Naive thymus-derived CD4-positive, alpha-beta T cell (primary cell): ENCODE results near the gene TTC39C. TPM values are rescaled to one million over a fixed set of nuclear protein-coding genes. Genes with fewer than 3 reads are reported as not detected.

Source experiments
- ATAC-seq: fragments of 150-1000 bp; cut with Tn5 transposase; 2 replicates; pipeline ENCODE4 v1.10.0; 2021; ENCODE audit warnings: mild to moderate bottlenecking, moderate library complexity
- CTCF ChIA-PET: fragments of 350-600 bp; sonication (Branson Sonifier 250); formaldehyde crosslinking; loops from one replicate; lab custom pipeline; 2021; ENCODE audit warnings: antibody characterized with exemption; lab: Charles Lee
- POLR2A ChIA-PET: fragments of 350-600 bp; sonication (Branson Sonifier 250); formaldehyde crosslinking; loops from one replicate; lab custom pipeline; 2021; ENCODE audit warnings: antibody characterized with exemption, inconsistent platforms; lab: Charles Lee
- DNase-seq, 9 donors: peaks; one replicate each; pipeline versions ENCODE4 v3.0.0 to v3.0.0-alpha.2; 2020 to 2022; ENCODE audit warnings: mixed read lengths in 1 of 9
- H3K27ac ChIP-seq: one replicate; pipeline ENCODE4 v1.7.0; 2013; ENCODE audit warnings: mild to moderate bottlenecking, low read depth, low read length, moderate library complexity
- H3K27me3 ChIP-seq, 2 donors: one replicate each; pipeline ENCODE4 v1.7.0; 2013; ENCODE audit warnings: low read length in 2 of 2, mild to moderate bottlenecking in 2 of 2, moderate library complexity in 2 of 2; ENCODE audit not compliant: control insufficient read depth in 2 of 2, insufficient read depth in 2 of 2
- H3K36me3 ChIP-seq, 3 experiments: 1 replicate in 2 of 3; 2 replicates in 1 of 3; pipeline ENCODE4 v1.7.0; 2013; ENCODE audit warnings: low read length in 3 of 3, mild to moderate bottlenecking in 3 of 3, moderate library complexity in 1 of 3; ENCODE audit not compliant: insufficient read depth in 3 of 3, control insufficient read depth in 2 of 3
- H3K4me1 ChIP-seq, 2 donors: one replicate each; pipeline ENCODE4 v1.7.0; 2013; ENCODE audit warnings: low read length in 2 of 2, mild to moderate bottlenecking in 2 of 2, moderate library complexity in 1 of 2; ENCODE audit not compliant: control insufficient read depth in 2 of 2, insufficient read depth in 2 of 2
- H3K4me3 ChIP-seq: 2 replicates; pipeline ENCODE4 v1.7.0; 2013; ENCODE audit warnings: mild to moderate bottlenecking, low read length
- H3K9me3 ChIP-seq, 3 experiments: 1 replicate in 2 of 3; 2 replicates in 1 of 3; pipeline ENCODE4 v1.7.0; 2013; ENCODE audit warnings: low read length in 3 of 3; ENCODE audit not compliant: control insufficient read depth in 2 of 3
- H3K27ac Mint-ChIP-seq, 9 donors: one replicate each; pipeline ENCODE4 v1.8.0; 2020 to 2022; ENCODE audit warnings: mixed read lengths in 9 of 9, mild to moderate bottlenecking in 8 of 9, moderate library complexity in 5 of 9, inconsistent platforms in 2 of 9
- H3K27me3 Mint-ChIP-seq, 5 donors: one replicate each; pipeline ENCODE4 v1.8.0; 2021 to 2022; ENCODE audit warnings: mixed read lengths in 5 of 5, mild to moderate bottlenecking in 1 of 5
- H3K36me3 Mint-ChIP-seq, 5 donors: one replicate each; pipeline ENCODE4 v1.8.0; 2020 to 2022; ENCODE audit warnings: mixed read lengths in 5 of 5, mild to moderate bottlenecking in 3 of 5, inconsistent platforms in 1 of 5
- H3K4me1 Mint-ChIP-seq, 7 donors: one replicate each; pipeline ENCODE4 v1.8.0; 2020 to 2022; ENCODE audit warnings: mixed read lengths in 7 of 7, mild to moderate bottlenecking in 3 of 7, inconsistent platforms in 1 of 7
- H3K4me3 Mint-ChIP-seq, 10 donors: one replicate each; pipeline ENCODE4 v1.8.0; 2020 to 2022; ENCODE audit warnings: mild to moderate bottlenecking in 10 of 10, mixed read lengths in 10 of 10, moderate library complexity in 6 of 10, inconsistent platforms in 2 of 10
- H3K9me3 Mint-ChIP-seq, 11 donors: one replicate each; pipeline ENCODE4 v1.8.0; 2020 to 2022; ENCODE audit warnings: mixed read lengths in 11 of 11, mild to moderate bottlenecking in 4 of 11, inconsistent platforms in 1 of 11, moderate library complexity in 1 of 11
- intact Hi-C, 2 donors: fragments of 100-400 bp; cut with micrococcal nuclease; formaldehyde crosslinking; loops; one replicate each; pipeline ENCODE4 v1.15.1; 2023
- polyA plus RNA-seq, 2 donors: library from polyadenylated mRNA; unstranded; fragments of 300-500 nt; fragmentation: Illumina TruSeq; gene quantifications; one replicate each; pipeline ENCODE4 v1.2.3, GENCODE V29; 2021
- total RNA-seq, 6 experiments: library from RNA in 5 of 6; stranded (reverse) in 5 of 6; gene quantifications; 1 replicate in 5 of 6; 2 replicates in 1 of 6; pipeline ENCODE4 v1.2.3 and lab custom pipeline; 2021 to 2026

TTC39C gene
- total and polyA plus RNA-seq, 7 experiments from 2014 or later = 51.4 to 98.8 (median 87.7) TPM

- H3K4me1 ChIP-seq = peaks cover 16 to 21% of the 10 kb centered on the region in 2 donors
- H3K9me3 ChIP-seq = no peaks in the 10 kb centered on the region
- Mint-ChIP-seq H3K9me3 (peaks cover 0 to 3% (median 0%) of the 10 kb centered on the region in 11 donors), H3K4me3 (no peak overlapping the region), H3K36me3 (peaks cover 19 to 43% (median 30%) of the 10 kb centered on the region in 5 donors), H3K4me1 (peaks cover 38 to 96% (median 88%) of the 10 kb centered on the region in 7 donors), H3K27me3 (no peaks in the 10 kb centered on the region), H3K27ac (peak overlapping the region in 5 of 9 donors; percentile 3 to 80 (median 58))
- ChIA-PET CTCF (no interaction called here), POLR2A (interaction anchor here (0.7 kb wide), 1 partner anchor 47 kb away, joined by 3 read pairs; no protein-coding TSS in a partner anchor)
- no peak for ATAC-seq
- DNase-seq = no peak
- peaks cover 4 to 37% (median 20%) of the 10 kb centered on the region in 3 experiments for H3K36me3 ChIP-seq
- H3K4me3 ChIP-seq = no peak overlapping the region
- H3K27ac ChIP-seq = no peak overlapping the region
- H3K27me3 ChIP-seq = no peaks in the 10 kb centered on the region
- intact Hi-C loops = loop anchor here in 1 of 2 donors (1.0 kb wide), 1 partner anchor 8 kb away; no protein-coding TSS in a partner anchor
Measured at GRCh38 chr18:24064391-24065100, 50.0 kb downstream of the TTC39C start.

DNA sequence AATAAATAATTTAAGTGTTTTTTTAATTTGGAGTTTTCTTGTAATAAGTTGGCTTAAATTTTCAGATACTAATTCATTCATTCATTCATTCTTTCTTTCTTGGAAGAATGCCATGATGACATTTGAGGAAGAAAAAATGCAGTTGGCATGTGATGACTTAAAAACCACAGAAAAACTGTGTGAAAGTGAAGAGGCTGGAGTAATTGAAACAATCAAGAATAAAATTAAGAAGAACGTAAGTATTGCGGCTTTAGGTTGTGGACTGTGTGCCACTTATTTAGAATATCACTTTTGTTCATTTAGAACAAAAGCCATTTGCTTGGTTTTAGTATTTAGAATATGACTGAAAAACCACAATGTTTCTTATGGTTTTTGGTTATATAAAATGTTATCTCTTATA, 51.4 kb downstream of the TTC39C start:
- H3K27ac Mint-ChIP-seq = peak overlapping the region in 3 of 9 donors; percentile 26 to 79 (median 37)
- intact Hi-C loops = no loop called here
- H3K4me3 Mint-ChIP-seq = no peak overlapping the region
- Histone ChIP-seq H3K9me3 (no peaks in the 10 kb centered on the region), H3K4me3 (no peak overlapping the region), H3K27me3 (no peaks in the 10 kb centered on the region), H3K36me3 (peaks cover 4 to 37% (median 24%) of the 10 kb centered on the region in 3 experiments), H3K4me1 (peaks cover 16 to 18% of the 10 kb centered on the region in 2 donors), H3K27ac (no peak overlapping the region)
- peaks cover 22 to 46% (median 26%) of the 10 kb centered on the region in 5 donors for H3K36me3 Mint-ChIP-seq
- ChIA-PET CTCF (no interaction called here), POLR2A (no interaction called here)
- no peak for DNase-seq
- H3K9me3 Mint-ChIP-seq = peaks cover 0 to 3% (median 0%) of the 10 kb centered on the region in 11 donors
- H3K4me1 Mint-ChIP-seq = peaks cover 33 to 91% (median 84%) of the 10 kb centered on the region in 7 donors
- H3K27me3 Mint-ChIP-seq = no peaks in the 10 kb centered on the region
- no peak for ATAC-seq

- ATAC-seq (no peak), DNase-seq (no peak)
- H3K4me3 ChIP-seq = no peak overlapping the region
- H3K4me1 ChIP-seq = peaks cover 3 to 9% of the 10 kb centered on the region in 2 donors
- Mint-ChIP-seq H3K27ac (peak overlapping the region in 2 of 9 donors; percentile 29 to 36), H3K27me3 (no peaks in the 10 kb centered on the region), H3K9me3 (peaks cover 0 to 3% (median 0%) of the 10 kb centered on the region in 11 donors), H3K36me3 (peaks cover 33 to 68% (median 35%) of the 10 kb centered on the region in 5 donors), H3K4me3 (no peak overlapping the region), H3K4me1 (peaks cover 24 to 73% (median 63%) of the 10 kb centered on the region in 7 donors)
- H3K9me3 ChIP-seq = no peaks in the 10 kb centered on the region
- no peaks in the 10 kb centered on the region for H3K27me3 ChIP-seq
- H3K27ac ChIP-seq = no peak overlapping the region
- ChIA-PET POLR2A (interaction anchor here (0.6 to 1.6 kb wide), 2 partner anchors 59 to 69 kb away, joined by 3 read pairs; no protein-coding TSS in a partner anchor), CTCF (interaction anchor here (0.6 kb wide), 1 partner anchor 19 kb away, joined by 4 read pairs; no protein-coding TSS in a partner anchor)
- intact Hi-C loops = no loop called here
- H3K36me3 ChIP-seq = peaks cover 4 to 60% (median 29%) of the 10 kb centered on the region in 3 experiments
Measured at GRCh38 chr18:24068945-24069693, 54.6 kb downstream of the TTC39C start.

DNA sequence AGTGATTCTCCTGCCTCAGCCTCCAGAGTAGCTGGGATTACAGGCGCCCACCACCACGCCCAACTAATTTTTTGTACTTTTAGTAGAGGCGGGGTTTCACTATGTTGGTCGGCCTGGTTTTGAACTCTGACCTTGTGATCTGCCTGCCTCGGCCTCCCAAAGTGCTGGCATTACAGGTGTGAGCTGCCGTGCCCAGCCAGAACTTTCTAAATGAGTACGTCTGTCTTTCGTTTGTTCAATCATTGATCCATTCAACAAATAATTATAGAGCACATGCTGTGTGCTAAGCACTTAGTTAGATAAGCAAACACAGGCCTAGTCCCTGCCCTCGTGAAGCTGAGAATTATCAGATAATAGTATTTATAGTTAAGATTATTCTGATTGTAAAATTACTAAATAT, 56.5 kb downstream of the TTC39C start:
- peaks cover 33 to 63% (median 43%) of the 10 kb centered on the region in 5 donors for H3K36me3 Mint-ChIP-seq
- Histone ChIP-seq H3K36me3 (peaks cover 4 to 49% (median 29%) of the 10 kb centered on the region in 3 experiments), H3K9me3 (no peaks in the 10 kb centered on the region), H3K4me3 (no peak overlapping the region), H3K27ac (no peak overlapping the region), H3K27me3 (no peaks in the 10 kb centered on the region), H3K4me1 (peaks cover 0 to 16% of the 10 kb centered on the region in 2 donors)
- peaks cover 22 to 69% (median 54%) of the 10 kb centered on the region in 7 donors for H3K4me1 Mint-ChIP-seq
- ChIA-PET POLR2A (interaction anchor here (0.8 kb wide), 1 partner anchor 10 kb away, joined by 3 read pairs; no protein-coding TSS in a partner anchor), CTCF (no interaction called here)
- no peak overlapping the region for H3K4me3 Mint-ChIP-seq
- DNase-seq (no peak), ATAC-seq (no peak)
- intact Hi-C loops = loop anchor here in 1 of 2 donors (5.0 kb wide), 1 partner anchor 54 kb away; no protein-coding TSS in a partner anchor
- no peak overlapping the region for H3K27ac Mint-ChIP-seq
- peaks cover 0 to 6% (median 0%) of the 10 kb centered on the region in 11 donors for H3K9me3 Mint-ChIP-seq
- no peaks in the 10 kb centered on the region for H3K27me3 Mint-ChIP-seq

DNA sequence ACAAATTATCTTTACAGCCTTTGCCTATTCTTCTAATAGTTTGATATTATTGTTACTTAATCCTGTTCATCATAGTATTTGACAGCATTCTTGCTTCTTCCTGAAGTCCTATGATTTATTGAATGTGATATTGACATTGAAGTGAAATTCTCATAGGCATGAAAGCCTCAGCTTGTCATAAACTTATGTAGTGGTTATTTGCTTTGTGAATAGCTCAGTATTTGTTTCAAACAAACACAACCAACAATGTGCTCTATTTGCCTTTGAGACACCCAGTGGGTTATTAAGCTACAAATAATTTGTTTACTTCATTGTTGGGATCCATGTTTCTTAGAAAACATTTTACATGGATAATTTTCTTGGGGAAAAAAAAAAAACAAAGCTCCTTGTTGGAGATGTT, 57.2 kb downstream of the TTC39C start:
- DNase-seq (no peak), ATAC-seq (no peak)
- Histone ChIP-seq H3K27ac (no peak overlapping the region), H3K9me3 (no peaks in the 10 kb centered on the region), H3K4me1 (peaks cover 5 to 20% of the 10 kb centered on the region in 2 donors), H3K27me3 (no peaks in the 10 kb centered on the region), H3K36me3 (peaks cover 0 to 41% (median 23%) of the 10 kb centered on the region in 3 experiments), H3K4me3 (no peak overlapping the region)
- H3K36me3 Mint-ChIP-seq = peaks cover 31 to 59% (median 42%) of the 10 kb centered on the region in 5 donors
- H3K27me3 Mint-ChIP-seq = no peaks in the 10 kb centered on the region
- CTCF ChIA-PET = no interaction called here
- H3K4me3 Mint-ChIP-seq = no peak overlapping the region
- peaks cover 0 to 6% (median 0%) of the 10 kb centered on the region in 11 donors for H3K9me3 Mint-ChIP-seq
- H3K27ac Mint-ChIP-seq = no peak overlapping the region
- peaks cover 23 to 68% (median 54%) of the 10 kb centered on the region in 7 donors for H3K4me1 Mint-ChIP-seq
- POLR2A ChIA-PET = interaction anchor here (1.0 kb wide), 1 partner anchor 9 kb away, joined by 4 read pairs; no protein-coding TSS in a partner anchor
- intact Hi-C loops = loop anchor here in 1 of 2 donors (5.0 kb wide), 1 partner anchor 54 kb away; no protein-coding TSS in a partner anchor

DNA sequence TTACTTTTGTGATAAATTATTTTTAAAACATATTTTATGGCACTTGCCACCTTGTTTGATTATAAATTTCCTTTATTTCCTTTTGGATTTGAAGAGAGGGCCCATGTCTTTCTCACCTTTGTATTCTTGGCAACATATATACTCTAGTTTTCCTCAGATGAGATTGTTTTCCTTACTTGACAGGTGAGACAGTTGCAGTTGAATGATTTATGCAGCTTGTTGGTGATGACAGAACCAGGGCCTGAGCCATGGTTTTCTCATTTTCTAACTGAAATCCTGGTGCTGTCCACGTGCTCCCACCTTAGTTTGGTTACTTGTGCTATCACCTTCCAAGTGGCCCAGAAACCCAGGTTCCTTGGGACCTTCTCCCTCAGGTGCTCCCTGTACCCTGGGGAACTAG, 58.2 kb downstream of the TTC39C start:
- Histone ChIP-seq H3K36me3 (peaks cover 0 to 31% (median 15%) of the 10 kb centered on the region in 3 experiments), H3K27ac (no peak overlapping the region), H3K27me3 (no peaks in the 10 kb centered on the region), H3K9me3 (no peaks in the 10 kb centered on the region), H3K4me1 (peaks cover 5 to 20% of the 10 kb centered on the region in 2 donors), H3K4me3 (no peak overlapping the region)
- Mint-ChIP-seq H3K27ac (peak overlapping the region in 4 of 9 donors; percentile 8 to 71 (median 56)), H3K9me3 (peaks cover 0 to 6% (median 0%) of the 10 kb centered on the region in 11 donors), H3K36me3 (peaks cover 23 to 56% (median 34%) of the 10 kb centered on the region in 5 donors), H3K4me3 (no peak overlapping the region), H3K4me1 (peaks cover 24 to 65% (median 56%) of the 10 kb centered on the region in 7 donors), H3K27me3 (no peaks in the 10 kb centered on the region)
- DNase-seq (no peak), ATAC-seq (no peak)
- ChIA-PET POLR2A (no interaction called here), CTCF (no interaction called here)
- intact Hi-C loops = loop anchor here in 1 of 2 donors (5.0 kb wide), 1 partner anchor 55 kb away; no protein-coding TSS in a partner anchor
